CD8-positive, alpha-beta memory T cell (primary cell): ENCODE data around the gene C2orf81. TPM values are rescaled to one million over a fixed set of nuclear protein-coding genes. Genes with fewer than 3 reads are reported as not detected.
"Not testable (repeated sequence)": the region's sequence is repeated elsewhere in the genome, so short reads cannot be mapped to it uniquely, and the experiment has no call there.

Experiments
- CTCF ChIA-PET: fragments of 350-600 bp; sonication (Branson Sonifier 250); formaldehyde crosslinking; loops from one replicate; lab custom pipeline; 2021; ENCODE audit warnings: antibody characterized with exemption; lab: Charles Lee
- POLR2A ChIA-PET: fragments of 350-600 bp; sonication (Branson Sonifier 250); formaldehyde crosslinking; loops from one replicate; lab custom pipeline; 2021; ENCODE audit warnings: antibody characterized with exemption; lab: Charles Lee
- DNase-seq, 5 donors: peaks; one replicate each; pipeline versions ENCODE4 v3.0.0 to v3.0.0-alpha.2; 2020 to 2022; ENCODE audit warnings: mixed read lengths in 1 of 5
- H3K27ac ChIP-seq: one replicate; pipeline ENCODE4 v1.7.0; 2013; ENCODE audit warnings: low read depth, mild to moderate bottlenecking, low read length, moderate library complexity
- H3K27me3 ChIP-seq: 2 replicates; pipeline ENCODE4 v1.7.0; 2013; ENCODE audit warnings: low read length, mild to moderate bottlenecking; ENCODE audit not compliant: insufficient read depth, poor library complexity, severe bottlenecking
- H3K36me3 ChIP-seq: 2 replicates; pipeline ENCODE4 v1.7.0; 2013; ENCODE audit warnings: mild to moderate bottlenecking, low read length, moderate library complexity; ENCODE audit not compliant: insufficient read depth
- H3K4me1 ChIP-seq: 2 replicates; pipeline ENCODE4 v1.7.0; 2013; ENCODE audit warnings: mild to moderate bottlenecking, low read length, moderate library complexity; ENCODE audit not compliant: insufficient read depth
- H3K4me3 ChIP-seq: 2 replicates; pipeline ENCODE4 v1.7.0; 2013; ENCODE audit warnings: mild to moderate bottlenecking, low read length
- H3K9me3 ChIP-seq: 2 replicates; pipeline ENCODE4 v1.7.0; 2013; ENCODE audit warnings: mild to moderate bottlenecking, low read length
- H3K27ac Mint-ChIP-seq, 8 donors: one replicate each; pipeline ENCODE4 v1.8.0; 2020 to 2021; ENCODE audit warnings: mixed read lengths in 8 of 8, mild to moderate bottlenecking in 6 of 8, inconsistent platforms in 3 of 8, moderate library complexity in 3 of 8
- H3K27me3 Mint-ChIP-seq, 2 donors: one replicate each; pipeline ENCODE4 v1.8.0; 2020 to 2021; ENCODE audit warnings: mixed read lengths in 2 of 2, mild to moderate bottlenecking in 1 of 2, moderate library complexity in 1 of 2
- H3K36me3 Mint-ChIP-seq, 3 donors: one replicate each; pipeline ENCODE4 v1.8.0; 2020 to 2021; ENCODE audit warnings: mixed read lengths in 3 of 3, inconsistent platforms in 1 of 3, mild to moderate bottlenecking in 1 of 3
- H3K4me1 Mint-ChIP-seq, 3 donors: one replicate each; pipeline ENCODE4 v1.8.0; 2020 to 2021; ENCODE audit warnings: mixed read lengths in 3 of 3, inconsistent platforms in 1 of 3, mild to moderate bottlenecking in 1 of 3
- H3K4me3 Mint-ChIP-seq, 7 donors: one replicate each; pipeline ENCODE4 v1.8.0; 2020 to 2021; ENCODE audit warnings: mixed read lengths in 7 of 7, mild to moderate bottlenecking in 6 of 7, moderate library complexity in 4 of 7, inconsistent platforms in 2 of 7
- H3K9me3 Mint-ChIP-seq, 5 donors: one replicate each; pipeline ENCODE4 v1.8.0; 2020 to 2022; ENCODE audit warnings: mixed read lengths in 5 of 5, mild to moderate bottlenecking in 3 of 5, moderate library complexity in 2 of 5, inconsistent platforms in 1 of 5
- polyA plus RNA-seq: library from polyadenylated mRNA; unstranded; fragments of 300-500 nt; fragmentation: Illumina TruSeq; gene quantifications from one replicate; pipeline ENCODE4 v1.2.3, GENCODE V29; 2021
- total RNA-seq, 2 experiments: library from RNA; stranded (reverse); gene quantifications; one replicate each; pipeline ENCODE4 v1.2.3, GENCODE V29; 2021

Gene C2orf81
- total RNA-seq (1 to 10 TPM; 2.7 to 3.2 TPM), polyA plus RNA-seq (2.6 TPM)

GRCh38 chr2:74421221-74421870, at the start of gene C2orf81, which contains the start of gene WDR54:
Gene C2orf81 (minus strand): TSS chr2:74421619. CDS start chr2:74421560, 59 bp downstream.
Gene WDR54 (plus strand): TSS chr2:74421730. CDS start chr2:74422154, 424 bp downstream.
- Mint-ChIP-seq H3K9me3 (no peaks in the 10 kb centered on the region), H3K27me3 (peaks cover 0 to 7% of the 10 kb centered on the region in 2 donors), H3K4me3 (peak within 1 kb of the TSS; percentile 97 to 100 (median 98)), H3K27ac (peak within 1 kb of the TSS; percentile 97 to 100 (median 100)), H3K36me3 (peaks cover 0 to 23% (median 2%) of the 10 kb centered on the region in 3 donors), H3K4me1 (peaks cover 13 to 26% (median 19%) of the 10 kb centered on the region in 3 donors)
- H3K27ac ChIP-seq, result peak within 1 kb of the TSS; percentile 98
- peak; percentile 88 to 97 (median 96) for DNase-seq
- CTCF ChIA-PET, result interaction anchor here (0.7 to 3.8 kb wide), 7 partner anchors 17 to 111 kb away, joined by 3 to 20 read pairs (median 3); partner anchors contain the start of gene INO80B
- POLR2A ChIA-PET, result interaction anchor here (0.5 to 2.1 kb wide), 6 partner anchors 33 to 243 kb away, joined by 5 to 10 read pairs (median 6); partner anchors contain the start of genes INO80B, MOB1A, MRPL53 and WBP1
- H3K4me3 ChIP-seq, result peak within 1 kb of the TSS; percentile 96
- H3K4me1 ChIP-seq, result peaks cover 16% of the 10 kb centered on the region
- H3K27me3 ChIP-seq, result no peaks in the 10 kb centered on the region
- no peaks in the 10 kb centered on the region for H3K36me3 ChIP-seq
- H3K9me3 ChIP-seq, result no peaks in the 10 kb centered on the region

- POLR2A ChIA-PET, result interaction anchor here (1.2 to 3.4 kb wide), 3 partner anchors 12 to 16 kb away, joined by 4 to 56 read pairs (median 54); partner anchors contain the start of genes CCDC142, INO80B, TTC31 and WBP1
- Mint-ChIP-seq H3K36me3 (peaks cover 0 to 27% (median 8%) of the 10 kb centered on the region in 3 donors), H3K27ac (peak overlapping the region; percentile 26 to 92 (median 85))
Observed at GRCh38 chr2:74470742-74471141, 49.3 kb upstream of the C2orf81 start.

GRCh38 chr2:74464406-74464805, 43.0 kb upstream of the C2orf81 start:
- Mint-ChIP-seq H3K27me3 (peaks cover 0 to 2% of the 10 kb centered on the region in 2 donors), H3K4me1 (peaks cover 18 to 41% (median 33%) of the 10 kb centered on the region in 3 donors), H3K9me3 (no peaks in the 10 kb centered on the region), H3K27ac (peak overlapping the region; percentile 53 to 99 (median 76)), H3K36me3 (peaks cover 0 to 26% (median 0%) of the 10 kb centered on the region in 3 donors), H3K4me3 (peak overlapping the region; percentile 79 to 99 (median 98))
- H3K4me3 ChIP-seq, result peak overlapping the region; percentile 80
- ChIA-PET POLR2A (interaction anchor here (0.8 to 1.6 kb wide), 2 partner anchors 15 to 17 kb away, joined by 3 to 9 read pairs; no protein-coding TSS in a partner anchor), CTCF (interaction anchor here (1.2 to 2.8 kb wide), 2 partner anchors 9 to 18 kb away, joined by 3 to 12 read pairs; partner anchors contain the start of genes CCDC142, INO80B and TTC31)
- DNase-seq, result no peak
- peaks cover 10% of the 10 kb centered on the region for H3K4me1 ChIP-seq
- H3K27ac ChIP-seq, result peak overlapping the region; percentile 82
- H3K27me3 ChIP-seq, result no peaks in the 10 kb centered on the region
- H3K9me3 ChIP-seq, result no peaks in the 10 kb centered on the region
- H3K36me3 ChIP-seq, result peaks cover 4% of the 10 kb centered on the region

More at GRCh38 chr2:74470742-74471141, 49.3 kb upstream of the C2orf81 start:
- H3K9me3 ChIP-seq, H3K36me3 ChIP-seq, H3K4me3 ChIP-seq, H3K9me3 Mint-ChIP-seq, H3K27me3 Mint-ChIP-seq, DNase-seq, H3K27me3 ChIP-seq, H3K27ac ChIP-seq: not testable (repeated sequence)
- peaks cover 22% of the 10 kb centered on the region for H3K4me1 ChIP-seq
- CTCF ChIA-PET, result interaction anchor here (0.7 to 4.7 kb wide), 2 partner anchors 12 to 61 kb away, joined by 3 to 49 read pairs; partner anchors contain the start of genes CCDC142 and TTC31
- Mint-ChIP-seq H3K4me3 (peak overlapping the region; percentile 46 to 89 (median 58)), H3K4me1 (peaks cover 25 to 32% (median 30%) of the 10 kb centered on the region in 3 donors)

- CTCF ChIA-PET, result interaction anchor here (0.8 to 1.6 kb wide), 2 partner anchors 10 to 19 kb away, joined by 3 to 7 read pairs; partner anchors contain the start of gene MRPL53
- DNase-seq, result no peak
- H3K27ac ChIP-seq, result no peak overlapping the region
- no peaks in the 10 kb centered on the region for H3K9me3 Mint-ChIP-seq
- H3K4me3 ChIP-seq, result no peak overlapping the region
- peaks cover 18% of the 10 kb centered on the region for H3K4me1 ChIP-seq
- peaks cover 0 to 2% of the 10 kb centered on the region in 2 donors for H3K27me3 Mint-ChIP-seq
- H3K27ac Mint-ChIP-seq, result peak overlapping the region in 5 of 8 donors; percentile 48 to 99 (median 72)
- POLR2A ChIA-PET, result no interaction called here
- peaks cover 4% of the 10 kb centered on the region for H3K36me3 ChIP-seq
- H3K36me3 Mint-ChIP-seq, result peaks cover 0 to 36% (median 0%) of the 10 kb centered on the region in 3 donors
- H3K4me1 Mint-ChIP-seq, result peaks cover 30 to 53% (median 45%) of the 10 kb centered on the region in 3 donors
- H3K27me3 ChIP-seq, result no peaks in the 10 kb centered on the region
- peak overlapping the region; percentile 53 to 99 (median 73) for H3K4me3 Mint-ChIP-seq
- no peaks in the 10 kb centered on the region for H3K9me3 ChIP-seq
Observed at GRCh38 chr2:74462786-74463105, 41.3 kb upstream of the C2orf81 start.

GRCh38 chr2:74462054-74462785, 40.8 kb upstream of the C2orf81 start:
- Histone ChIP-seq H3K27ac (no peak overlapping the region), H3K9me3 (no peaks in the 10 kb centered on the region), H3K27me3 (no peaks in the 10 kb centered on the region), H3K36me3 (peaks cover 4% of the 10 kb centered on the region), H3K4me3 (no peak overlapping the region), H3K4me1 (peaks cover 18% of the 10 kb centered on the region)
- Mint-ChIP-seq H3K36me3 (peaks cover 0 to 40% (median 0%) of the 10 kb centered on the region in 3 donors), H3K27ac (peak overlapping the region in 3 of 8 donors; percentile 72 to 99 (median 77)), H3K27me3 (peaks cover 0 to 2% of the 10 kb centered on the region in 2 donors), H3K4me1 (peaks cover 33 to 54% (median 46%) of the 10 kb centered on the region in 3 donors), H3K9me3 (no peaks in the 10 kb centered on the region), H3K4me3 (peak overlapping the region in 2 of 7 donors; percentile 44 to 99)
- CTCF ChIA-PET, result interaction anchor here (0.8 to 1.6 kb wide), 3 partner anchors 11 to 19 kb away, joined by 3 to 7 read pairs (median 4); partner anchors contain the start of gene MRPL53
- DNase-seq, result no peak
- POLR2A ChIA-PET, result interaction anchor here (0.5 kb wide), 1 partner anchor 19 kb away, joined by 3 read pairs; no protein-coding TSS in a partner anchor

- Mint-ChIP-seq H3K9me3 (no peaks in the 10 kb centered on the region), H3K27ac (peak overlapping the region in 3 of 8 donors; percentile 15 to 40 (median 24)), H3K36me3 (peaks cover 0 to 41% (median 0%) of the 10 kb centered on the region in 3 donors), H3K27me3 (peaks cover 0 to 2% of the 10 kb centered on the region in 2 donors), H3K4me1 (peaks cover 41 to 62% (median 54%) of the 10 kb centered on the region in 3 donors), H3K4me3 (peak overlapping the region in 4 of 7 donors; percentile 8 to 73 (median 36))
- ChIA-PET POLR2A (interaction anchor here (0.5 to 0.6 kb wide), 2 partner anchors 18 to 29 kb away, joined by 3 to 7 read pairs; no protein-coding TSS in a partner anchor), CTCF (interaction anchor here (1.0 to 1.6 kb wide), 2 partner anchors 13 to 20 kb away, joined by 4 to 7 read pairs; no protein-coding TSS in a partner anchor)
- Histone ChIP-seq H3K9me3 (no peaks in the 10 kb centered on the region), H3K4me3 (no peak overlapping the region), H3K36me3 (peaks cover 4% of the 10 kb centered on the region), H3K27ac (no peak overlapping the region), H3K4me1 (peaks cover 25% of the 10 kb centered on the region), H3K27me3 (no peaks in the 10 kb centered on the region)
- no peak for DNase-seq
Observed at GRCh38 chr2:74461187-74462053, 40.0 kb upstream of the C2orf81 start.
